GM12892 (cell line): ENCODE measurements around the gene PEX14.

Experiments
- POLR2A ChIP-seq: IDR thresholded peaks from 2 replicates; pipeline ENCODE4 v1.6.1; 2011; ENCODE audit warnings: low read depth, low read length, control low read depth
- POLR2AphosphoS5 ChIP-seq: IDR thresholded peaks from 2 replicates; pipeline ENCODE4 v1.6.1; 2011; ENCODE audit warnings: low read depth, low read length, control low read depth
- TAF1 ChIP-seq: IDR thresholded peaks from 2 replicates; pipeline ENCODE4 v1.6.1; 2011; ENCODE audit warnings: low read depth, mild to moderate bottlenecking, control low read depth, low read length, borderline replicate concordance

DNA sequence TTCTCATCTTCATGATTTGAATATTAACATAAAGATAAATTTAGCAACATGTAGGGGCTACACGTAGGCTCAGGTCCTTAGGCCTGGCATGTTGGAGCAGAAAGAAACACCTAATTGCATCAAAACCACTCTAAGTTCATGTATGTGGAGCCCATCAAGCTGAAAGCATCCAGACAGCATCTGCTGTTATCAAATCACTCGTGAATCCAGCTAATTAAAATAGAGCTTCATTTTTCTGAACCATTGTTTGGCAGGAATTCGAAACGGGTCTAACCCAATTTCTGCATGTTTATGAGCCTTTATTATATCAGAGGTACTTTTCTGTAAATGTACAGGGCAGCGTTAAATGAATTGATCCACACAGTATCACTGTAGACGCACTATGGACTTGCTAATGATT is 45.7 kb downstream of the PEX14 start:
- no peak for TF ChIP-seq POLR2AphosphoS5
- no peak for TF ChIP-seq POLR2A
- no peak for TF ChIP-seq TAF1
